HepG2 (cell line): ENCODE data around the gene MTHFR. TPM values are rescaled to one million over a fixed set of nuclear protein-coding genes. Genes with fewer than 3 reads are reported as not detected.

ENCODE experiments used
- polyA plus RNA-seq, 8 experiments: library from polyadenylated mRNA; depleted of rRNA in 3 of 8; stranded (reverse) in 7 of 8; unstranded in 1 of 8; fragments of >200 nt; fragmentation: Illumina TruSeq in 4 of 8; extraction: Trizol in 4 of 8; gene quantifications; 2 replicates each; pipeline versions ENCODE4 v1.2.1 to v1.2.3, GENCODE V29; 2011 to 2016; ENCODE audit warnings: low read depth in 4 of 8, missing spikeins in 1 of 8, mixed read lengths in 1 of 8; ENCODE audit not compliant: insufficient read depth in 1 of 8
- small RNA-seq, 3 experiments: library from RNA; depleted of rRNA; stranded (forward); fragments of <200 nt; gene quantifications; one replicate each; pipeline ENCODE3, GENCODE V24; 2012; ENCODE audit warnings: low read depth in 2 of 3, low replicate concordance in 1 of 3; ENCODE audit not compliant: insufficient read length in 3 of 3, insufficient read depth in 2 of 3
- total RNA-seq, 5 experiments: library from RNA; depleted of rRNA; stranded (reverse); fragments of >200 nt; fragmentation: Illumina TruSeq; extraction: Trizol; gene quantifications; 2 replicates each; pipeline ENCODE4 v1.2.3, GENCODE V29; 2016; ENCODE audit warnings: low read depth in 1 of 5

Gene MTHFR
- total and polyA plus RNA-seq, 2 of the 13 experiments (the other 11 are each of a cell fraction or from before 2014, with no cell fraction given): 3.8 to 8.2 TPM

Small RNAs within 50 kb of the gene (small RNA-seq; reads per million reads assigned to genes)
- gene RF02156 (0 reads per million in 3 experiments), gene RF02157 (0 reads per million in 3 experiments), gene RF02158 (0 reads per million in 3 experiments)

Other genes with a start within 250 kb of the MTHFR start
- gene FBXO2, start 151.5 kb downstream of the MTHFR start, total RNA-seq (2016; rRNA removed; fragmentation: Illumina TruSeq; extraction: Trizol): 112 and 118 TPM in 2 replicates
- gene FBXO2, start 151.5 kb downstream of the MTHFR start, polyA plus RNA-seq (2011; rRNA removed): 79.1 and 79.3 TPM in 2 replicates
- gene FBXO44, start 151.1 kb downstream of the MTHFR start, total RNA-seq (2016; rRNA removed; fragmentation: Illumina TruSeq; extraction: Trizol): 13.4 and 22.4 TPM in 2 replicates
- gene FBXO44, start 151.1 kb downstream of the MTHFR start, polyA plus RNA-seq (2011; rRNA removed): 27.9 and 31.2 TPM in 2 replicates
- gene FBXO6, start 141.8 kb downstream of the MTHFR start, total RNA-seq (2016; rRNA removed; fragmentation: Illumina TruSeq; extraction: Trizol): 10.0 and 10.7 TPM in 2 replicates
- 8.0 and 8.1 TPM in 2 replicates for gene FBXO6, start 141.8 kb downstream of the MTHFR start, polyA plus RNA-seq (2011; rRNA removed)
- 37.6 and 53.8 TPM in 2 replicates for gene MAD2L2, start 124.8 kb downstream of the MTHFR start, total RNA-seq (2016; rRNA removed; fragmentation: Illumina TruSeq; extraction: Trizol)
- gene MAD2L2, start 124.8 kb downstream of the MTHFR start, polyA plus RNA-seq (2011; rRNA removed): 51.8 and 53.0 TPM in 2 replicates
- 0.02 TPM in 1 of 2 replicates, not detected in the other for gene DRAXIN, start 114.3 kb downstream of the MTHFR start, total RNA-seq (2016; rRNA removed; fragmentation: Illumina TruSeq; extraction: Trizol)
- not detected in 2 replicates for gene DRAXIN, start 114.3 kb downstream of the MTHFR start, polyA plus RNA-seq (2011; rRNA removed)
- gene AGTRAP, start 69.8 kb downstream of the MTHFR start, total RNA-seq (2016; rRNA removed; fragmentation: Illumina TruSeq; extraction: Trizol): 15.7 and 32.0 TPM in 2 replicates
- 28.3 and 35.4 TPM in 2 replicates for gene AGTRAP, start 69.8 kb downstream of the MTHFR start, polyA plus RNA-seq (2011; rRNA removed)
- gene C1orf167, start 43.8 kb downstream of the MTHFR start, total RNA-seq (2016; rRNA removed; fragmentation: Illumina TruSeq; extraction: Trizol): not detected in 2 replicates
- gene C1orf167, start 43.8 kb downstream of the MTHFR start, polyA plus RNA-seq (2011; rRNA removed): not detected in 2 replicates
- 10.1 and 19.3 TPM in 2 replicates for gene CLCN6, start 227 bp upstream of the MTHFR start, total RNA-seq (2016; rRNA removed; fragmentation: Illumina TruSeq; extraction: Trizol)
- gene CLCN6, start 227 bp upstream of the MTHFR start, polyA plus RNA-seq (2011; rRNA removed): 14.9 and 19.9 TPM in 2 replicates
- not detected in 2 replicates for gene NPPA, start 41.8 kb upstream of the MTHFR start, total RNA-seq (2016; rRNA removed; fragmentation: Illumina TruSeq; extraction: Trizol)
- gene NPPA, start 41.8 kb upstream of the MTHFR start, polyA plus RNA-seq (2011; rRNA removed): not detected in 2 replicates
- not detected in 2 replicates for gene NPPB, start 53.0 kb upstream of the MTHFR start, total RNA-seq (2016; rRNA removed; fragmentation: Illumina TruSeq; extraction: Trizol)
- 1.9 and 3.7 TPM in 2 replicates for gene NPPB, start 53.0 kb upstream of the MTHFR start, polyA plus RNA-seq (2011; rRNA removed)
- 47.7 and 76.0 TPM in 2 replicates for gene KIAA2013, start 120.5 kb upstream of the MTHFR start, total RNA-seq (2016; rRNA removed; fragmentation: Illumina TruSeq; extraction: Trizol)
- 141 and 163 TPM in 2 replicates for gene KIAA2013, start 120.5 kb upstream of the MTHFR start, polyA plus RNA-seq (2011; rRNA removed)
- 31.0 and 70.1 TPM in 2 replicates for gene PLOD1, start 128.8 kb upstream of the MTHFR start, total RNA-seq (2016; rRNA removed; fragmentation: Illumina TruSeq; extraction: Trizol)
- 318 and 361 TPM in 2 replicates for gene PLOD1, start 128.8 kb upstream of the MTHFR start, polyA plus RNA-seq (2011; rRNA removed)
- 60.9 and 76.3 TPM in 2 replicates for gene MFN2, start 174.5 kb upstream of the MTHFR start, total RNA-seq (2016; rRNA removed; fragmentation: Illumina TruSeq; extraction: Trizol)
- 38.7 and 41.0 TPM in 2 replicates for gene MFN2, start 174.5 kb upstream of the MTHFR start, polyA plus RNA-seq (2011; rRNA removed)
- 23.6 and 35.2 TPM in 2 replicates for gene MIIP, start 213.5 kb upstream of the MTHFR start, total RNA-seq (2016; rRNA removed; fragmentation: Illumina TruSeq; extraction: Trizol)
- 23.0 and 31.1 TPM in 2 replicates for gene MIIP, start 213.5 kb upstream of the MTHFR start, polyA plus RNA-seq (2011; rRNA removed)